ENCODE results near the gene ENO4.

The ENO4 gene

GRCh38 chr10:116849248-116850057 lies at the start of gene ENO4:
Gene ENO4, plus strand, starts transcription at chr10:116849499. Its CDS starts 68 bp downstream, at chr10:116849567.
- Mint-ChIP-seq H3K4me1 (ENCODE audit: low read depth) (peaks cover 9% of the 10 kb centered on the region), H3K4me3 (no peak within 1 kb of the TSS), H3K9me3 (no peaks in the 10 kb centered on the region), H3K27me3 (ENCODE audit: low read depth) (peaks cover 50% of the 10 kb centered on the region), H3K27ac (no peak within 1 kb of the TSS), H3K36me3 (ENCODE audit: low read depth) (no peaks in the 10 kb centered on the region)

GRCh38 chr10:116800286-116800929 lies 48.9 kb upstream of the ENO4 start:
- Mint-ChIP-seq H3K27me3 (ENCODE audit: low read depth) (peaks cover 4% of the 10 kb centered on the region), H3K36me3 (ENCODE audit: low read depth) (no peaks in the 10 kb centered on the region), H3K9me3 (no peaks in the 10 kb centered on the region), H3K4me3 (no peak overlapping the region), H3K4me1 (ENCODE audit: low read depth) (no peaks in the 10 kb centered on the region), H3K27ac (no peak overlapping the region)

- no peaks in the 10 kb centered on the region for H3K36me3 Mint-ChIP-seq (ENCODE audit: low read depth)
- no peaks in the 10 kb centered on the region for H3K9me3 Mint-ChIP-seq
- no peaks in the 10 kb centered on the region for H3K4me1 Mint-ChIP-seq (ENCODE audit: low read depth)
- peaks cover 4% of the 10 kb centered on the region for H3K27me3 Mint-ChIP-seq (ENCODE audit: low read depth)
- no peak overlapping the region for H3K27ac Mint-ChIP-seq
- no peak overlapping the region for H3K4me3 Mint-ChIP-seq
These were observed 47.6 kb upstream of the ENO4 start for GRCh38 chr10:116801658-116802057.

- H3K36me3 Mint-ChIP-seq (ENCODE audit: low read depth), result no peaks in the 10 kb centered on the region
- H3K27ac Mint-ChIP-seq, result no peak overlapping the region
- H3K27me3 Mint-ChIP-seq (ENCODE audit: low read depth), result peaks cover 4% of the 10 kb centered on the region
- no peak overlapping the region for H3K4me3 Mint-ChIP-seq
- H3K9me3 Mint-ChIP-seq, result no peaks in the 10 kb centered on the region
- H3K4me1 Mint-ChIP-seq (ENCODE audit: low read depth), result no peaks in the 10 kb centered on the region
These were observed 46.8 kb upstream of the ENO4 start for GRCh38 chr10:116802474-116802873.

GRCh38 chr10:116802876-116803275 lies 46.4 kb upstream of the ENO4 start:
- Mint-ChIP-seq H3K9me3 (no peaks in the 10 kb centered on the region), H3K27ac (no peak overlapping the region), H3K4me1 (ENCODE audit: low read depth) (no peaks in the 10 kb centered on the region), H3K36me3 (ENCODE audit: low read depth) (no peaks in the 10 kb centered on the region), H3K4me3 (no peak overlapping the region), H3K27me3 (ENCODE audit: low read depth) (peaks cover 4% of the 10 kb centered on the region)

- Mint-ChIP-seq H3K36me3 (ENCODE audit: low read depth) (no peaks in the 10 kb centered on the region), H3K4me1 (ENCODE audit: low read depth) (no peaks in the 10 kb centered on the region), H3K27me3 (ENCODE audit: low read depth) (peaks cover 4% of the 10 kb centered on the region), H3K27ac (no peak overlapping the region), H3K9me3 (no peaks in the 10 kb centered on the region), H3K4me3 (no peak overlapping the region)
These were observed 45.6 kb upstream of the ENO4 start for GRCh38 chr10:116803451-116804249.

GRCh38 chr10:116808706-116809105 lies 40.6 kb upstream of the ENO4 start:
- no peaks in the 10 kb centered on the region for H3K4me1 Mint-ChIP-seq (ENCODE audit: low read depth)
- H3K4me3 Mint-ChIP-seq, result no peak overlapping the region
- no peak overlapping the region for H3K27ac Mint-ChIP-seq
- no peaks in the 10 kb centered on the region for H3K27me3 Mint-ChIP-seq (ENCODE audit: low read depth)
- no peaks in the 10 kb centered on the region for H3K36me3 Mint-ChIP-seq (ENCODE audit: low read depth)
- no peaks in the 10 kb centered on the region for H3K9me3 Mint-ChIP-seq

- Mint-ChIP-seq H3K27me3 (ENCODE audit: low read depth) (no peaks in the 10 kb centered on the region), H3K4me3 (no peak overlapping the region), H3K9me3 (no peaks in the 10 kb centered on the region), H3K36me3 (ENCODE audit: low read depth) (no peaks in the 10 kb centered on the region), H3K4me1 (ENCODE audit: low read depth) (no peaks in the 10 kb centered on the region), H3K27ac (no peak overlapping the region)
These were observed 39.7 kb upstream of the ENO4 start for GRCh38 chr10:116809483-116810119.

- H3K4me3 Mint-ChIP-seq, result no peak overlapping the region
- no peaks in the 10 kb centered on the region for H3K36me3 Mint-ChIP-seq (ENCODE audit: low read depth)
- H3K27me3 Mint-ChIP-seq (ENCODE audit: low read depth), result no peaks in the 10 kb centered on the region
- no peak overlapping the region for H3K27ac Mint-ChIP-seq
- no peaks in the 10 kb centered on the region for H3K9me3 Mint-ChIP-seq
- no peaks in the 10 kb centered on the region for H3K4me1 Mint-ChIP-seq (ENCODE audit: low read depth)
These were observed 39.2 kb upstream of the ENO4 start for GRCh38 chr10:116810120-116810500.

- Mint-ChIP-seq H3K27ac (no peak overlapping the region), H3K4me3 (no peak overlapping the region), H3K4me1 (ENCODE audit: low read depth) (no peaks in the 10 kb centered on the region)
These were observed 38.4 kb upstream of the ENO4 start for GRCh38 chr10:116810895-116811294.

GRCh38 chr10:116811691-116812090 lies 37.6 kb upstream of the ENO4 start:
- H3K4me3 Mint-ChIP-seq, result no peak overlapping the region
- no peak overlapping the region for H3K27ac Mint-ChIP-seq
- no peaks in the 10 kb centered on the region for H3K36me3 Mint-ChIP-seq (ENCODE audit: low read depth)
- H3K4me1 Mint-ChIP-seq (ENCODE audit: low read depth), result no peaks in the 10 kb centered on the region
- H3K9me3 Mint-ChIP-seq, result no peaks in the 10 kb centered on the region
- H3K27me3 Mint-ChIP-seq (ENCODE audit: low read depth), result no peaks in the 10 kb centered on the region

More at GRCh38 chr10:116810895-116811294, 38.4 kb upstream of the ENO4 start:
- H3K9me3 Mint-ChIP-seq, result no peaks in the 10 kb centered on the region
- H3K27me3 Mint-ChIP-seq (ENCODE audit: low read depth), result no peaks in the 10 kb centered on the region
- no peaks in the 10 kb centered on the region for H3K36me3 Mint-ChIP-seq (ENCODE audit: low read depth)

GRCh38 chr10:116815641-116816415 lies 33.5 kb upstream of the ENO4 start:
- Mint-ChIP-seq H3K4me3 (no peak overlapping the region), H3K9me3 (peaks cover 2% of the 10 kb centered on the region), H3K27ac (no peak overlapping the region), H3K36me3 (ENCODE audit: low read depth) (no peaks in the 10 kb centered on the region), H3K4me1 (ENCODE audit: low read depth) (no peaks in the 10 kb centered on the region), H3K27me3 (ENCODE audit: low read depth) (no peaks in the 10 kb centered on the region)

GRCh38 chr10:116817178-116817577 lies 32.1 kb upstream of the ENO4 start:
- Mint-ChIP-seq H3K27ac (no peak overlapping the region), H3K4me3 (no peak overlapping the region), H3K9me3 (peaks cover 12% of the 10 kb centered on the region), H3K27me3 (ENCODE audit: low read depth) (no peaks in the 10 kb centered on the region), H3K4me1 (ENCODE audit: low read depth) (no peaks in the 10 kb centered on the region), H3K36me3 (ENCODE audit: low read depth) (no peaks in the 10 kb centered on the region)
